Activated gamma-delta T cell treated with Interleukin-2 at 50 U/mL for 16 hours (primary cell): ENCODE measurements around the gene TM4SF5.
"Not testable (repeated sequence)": the region's sequence is repeated elsewhere in the genome, so short reads cannot be mapped to it uniquely, and the experiment has no call there.

Source experiments
- DNase-seq: peaks from one replicate; pipeline ENCODE4 v3.0.0-alpha.2; 2020

The TM4SF5 gene

DNA sequence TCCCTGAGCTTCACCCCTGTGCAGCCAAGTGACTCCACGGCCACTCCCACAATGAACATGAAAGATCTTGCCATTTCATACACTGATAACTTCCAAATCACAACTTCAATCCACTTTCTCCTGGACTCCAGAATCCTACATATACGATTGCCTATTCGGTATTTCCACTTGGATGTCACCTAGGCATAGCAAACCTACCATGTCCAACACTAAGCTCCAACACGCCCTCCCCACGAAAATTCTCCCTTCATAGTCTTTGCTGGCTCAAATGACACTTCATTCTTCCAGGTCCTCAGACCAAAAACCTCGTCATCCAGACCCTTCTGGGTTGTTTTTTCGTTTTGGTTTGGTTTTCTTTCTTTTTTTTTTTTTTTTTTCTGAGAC is 19.0 kb downstream of the TM4SF5 start:
- DNase-seq: no peak

DNA sequence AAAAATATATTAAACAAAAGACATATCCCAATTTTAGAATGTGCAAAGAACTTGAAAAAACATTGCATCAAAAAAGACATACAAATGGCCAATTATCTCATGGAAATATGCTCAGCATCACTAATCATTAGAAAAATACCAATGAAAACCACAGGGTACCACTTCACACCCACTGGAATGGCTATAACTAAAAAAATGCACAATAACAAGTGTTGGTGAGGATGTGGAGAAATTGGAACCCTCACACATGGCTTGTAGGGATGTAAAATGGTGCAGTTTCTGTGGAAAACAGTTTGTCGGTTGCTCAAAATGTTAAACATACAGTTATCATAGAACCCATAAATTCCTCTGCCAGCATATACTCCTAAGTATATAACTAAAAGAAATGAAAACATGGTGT is 23.5 kb downstream of the TM4SF5 start:
- no peak for DNase-seq

DNA sequence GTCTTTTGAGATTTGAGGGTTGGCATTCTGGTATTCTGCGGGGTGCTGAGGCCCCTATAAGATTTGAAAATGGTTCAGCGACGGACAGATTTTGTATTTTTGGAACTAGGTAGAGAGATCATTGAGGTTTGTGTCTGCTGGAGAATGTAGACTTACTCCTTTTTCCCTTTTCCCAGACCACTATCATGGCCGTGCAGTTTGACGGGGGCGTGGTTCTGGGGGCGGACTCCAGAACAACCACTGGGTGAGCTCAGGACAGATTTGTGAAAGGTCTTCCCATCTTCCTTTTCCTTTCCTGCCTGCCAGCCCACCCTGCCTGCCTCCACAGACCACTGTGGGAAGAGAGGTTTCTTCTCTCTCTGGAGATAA is 24.9 kb downstream of the TM4SF5 start:
- DNase-seq: no peak

DNA sequence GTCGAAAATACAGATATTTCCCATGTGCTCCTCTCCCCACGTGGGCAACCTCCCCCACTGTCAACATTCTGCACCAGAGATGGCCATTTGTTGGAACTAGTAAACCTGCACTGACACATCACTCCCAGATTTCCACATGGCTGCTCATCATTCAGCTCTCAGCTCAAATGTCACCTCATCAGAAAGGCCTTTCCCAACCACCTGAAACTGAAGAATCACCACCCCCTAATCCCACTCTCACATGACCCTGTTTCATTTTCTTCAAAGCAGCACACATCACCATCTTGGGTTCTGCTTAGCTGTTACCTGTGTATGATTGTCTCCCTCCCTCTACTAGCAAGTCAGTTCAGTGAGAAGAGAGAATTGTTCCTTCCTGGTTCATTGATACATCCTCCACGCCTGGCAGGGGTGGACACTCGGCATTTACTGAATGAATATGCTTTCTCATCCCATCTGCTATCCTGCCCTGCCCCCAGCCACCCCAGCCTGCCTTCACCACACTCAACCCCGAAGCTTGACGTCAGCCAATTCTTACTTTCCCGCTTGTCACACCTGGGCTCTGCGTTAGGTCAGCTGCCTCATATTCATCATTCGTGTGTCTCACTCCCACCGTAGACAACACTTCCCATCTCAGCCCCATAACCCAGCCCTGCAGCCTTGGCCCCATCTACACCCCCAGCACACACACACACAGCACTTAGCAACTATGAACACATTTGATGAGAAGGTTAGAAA is 28.9 kb downstream of the TM4SF5 start:
- DNase-seq: no peak

DNA sequence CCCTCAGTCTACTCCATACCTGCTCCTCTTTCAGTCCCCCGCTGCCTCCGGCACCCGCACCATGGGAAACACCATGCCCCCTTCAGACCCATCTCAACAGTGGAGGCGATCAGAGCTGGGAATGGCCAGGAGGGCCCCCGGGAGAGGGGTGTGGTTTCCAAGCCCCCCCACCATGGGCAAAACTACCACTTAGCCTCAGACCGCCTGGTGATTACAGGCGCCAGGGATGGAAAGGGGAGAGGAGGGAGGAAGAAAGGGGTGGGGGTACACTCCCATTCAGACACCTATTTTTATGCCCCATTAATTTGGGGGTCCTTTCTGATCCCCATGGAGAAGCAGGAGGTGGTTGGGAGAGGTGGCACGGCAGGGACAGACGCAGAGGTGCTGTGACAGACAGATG is 30.5 kb downstream of the TM4SF5 start, which contains the start of gene C17orf114:
Gene C17orf114, minus strand, starts transcription at position 101 of the 400 bp plus-strand sequence.
- DNase-seq: no peak

DNA sequence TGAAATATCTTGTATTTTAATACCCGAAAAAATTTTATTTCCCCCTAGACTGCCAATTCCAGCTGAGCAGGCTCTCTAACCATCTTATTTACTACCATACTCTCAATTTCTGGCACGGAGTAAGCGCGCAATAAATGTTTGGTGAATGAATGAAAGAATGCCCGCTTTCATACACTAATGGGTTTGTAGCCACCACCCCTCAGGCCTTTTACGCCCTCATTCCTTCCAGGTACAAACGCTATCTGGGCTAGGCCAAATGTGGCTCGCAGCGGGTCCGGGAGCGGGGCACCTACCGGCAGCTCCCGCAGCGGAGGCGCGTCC is 34.7 kb downstream of the TM4SF5 start:
- no peak for DNase-seq

DNA sequence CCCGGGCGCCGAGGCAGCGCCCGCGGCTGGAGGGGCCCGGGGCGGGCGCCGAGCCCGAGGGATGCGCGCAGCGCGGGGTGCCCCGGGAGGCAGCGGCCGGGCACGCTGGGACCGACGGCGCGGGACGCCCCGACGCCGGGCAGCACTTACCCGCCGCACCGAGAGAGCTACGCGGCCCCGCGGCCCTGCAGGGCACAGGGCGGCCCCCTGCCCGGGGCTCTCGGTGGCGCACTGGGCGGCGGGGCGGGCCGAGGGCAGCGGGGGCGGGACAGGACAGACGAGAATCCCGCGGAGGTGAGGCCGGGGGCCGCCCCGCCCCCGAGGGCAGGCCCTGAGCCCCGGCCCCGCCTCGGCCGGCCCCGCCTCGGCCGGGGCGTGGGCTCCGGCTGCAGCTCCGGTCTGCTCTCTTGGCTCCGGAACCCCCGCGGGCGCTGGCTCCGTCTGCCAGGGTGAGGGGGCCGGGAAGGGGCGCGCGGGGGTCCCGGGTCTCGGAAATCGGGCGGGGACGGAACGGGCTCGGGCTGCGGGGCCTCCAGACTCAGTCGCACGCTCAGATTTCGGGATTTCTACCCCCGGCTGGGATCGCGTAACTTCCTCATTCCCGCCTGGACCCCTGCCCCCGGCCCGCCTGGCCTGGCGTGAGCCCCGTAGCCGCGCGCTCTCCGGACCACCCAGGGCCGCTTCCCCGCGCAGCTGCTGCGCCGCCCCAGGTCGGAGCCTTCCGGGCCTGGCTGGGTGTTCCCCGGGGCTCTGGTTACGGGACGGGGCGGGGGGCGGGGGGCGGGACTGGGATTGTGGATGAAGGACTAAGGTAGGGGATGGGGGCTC is 35.3 kb downstream of the TM4SF5 start, which contains the start of gene PLD2:
Gene PLD2, plus strand, starts transcription at position 376 of the 828 bp plus-strand sequence. CDS start 621 bp downstream, outside the sequence.
- DNase-seq: peak; percentile 83

DNA sequence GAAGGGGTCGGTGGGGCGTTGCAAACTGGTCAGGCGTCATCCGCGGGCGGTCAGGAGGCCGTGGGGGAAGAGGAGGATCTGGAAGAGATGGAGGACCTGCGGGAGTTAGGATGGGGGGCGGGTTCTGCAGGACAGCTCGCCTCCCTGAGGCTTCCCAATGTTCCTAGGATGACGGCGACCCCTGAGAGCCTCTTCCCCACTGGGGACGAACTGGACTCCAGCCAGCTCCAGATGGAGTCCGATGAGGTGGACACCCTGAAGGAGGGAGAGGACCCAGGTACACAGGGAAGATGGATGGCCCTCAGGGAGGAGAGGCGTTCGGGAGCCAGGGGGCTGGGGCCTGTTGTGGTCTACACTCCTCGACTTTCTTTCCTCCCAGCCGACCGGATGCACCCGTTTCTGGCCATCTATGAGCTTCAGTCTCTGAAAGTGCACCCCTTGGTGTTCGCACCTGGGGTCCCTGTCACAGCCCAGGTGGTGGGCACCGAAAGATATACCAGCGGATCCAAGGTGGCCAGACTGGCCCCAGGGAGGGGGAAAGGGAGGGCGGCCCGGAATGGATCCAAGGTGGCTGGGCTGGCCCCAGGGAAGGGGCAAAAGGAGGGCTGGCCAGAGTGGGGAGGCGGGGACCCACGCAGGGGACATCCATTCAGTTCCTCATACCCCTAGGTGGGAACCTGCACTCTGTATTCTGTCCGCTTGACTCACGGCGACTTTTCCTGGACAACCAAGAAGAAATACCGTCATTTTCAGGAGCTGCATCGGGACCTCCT is 36.1 kb downstream of the TM4SF5 start:
- DNase-seq: no peak

DNA sequence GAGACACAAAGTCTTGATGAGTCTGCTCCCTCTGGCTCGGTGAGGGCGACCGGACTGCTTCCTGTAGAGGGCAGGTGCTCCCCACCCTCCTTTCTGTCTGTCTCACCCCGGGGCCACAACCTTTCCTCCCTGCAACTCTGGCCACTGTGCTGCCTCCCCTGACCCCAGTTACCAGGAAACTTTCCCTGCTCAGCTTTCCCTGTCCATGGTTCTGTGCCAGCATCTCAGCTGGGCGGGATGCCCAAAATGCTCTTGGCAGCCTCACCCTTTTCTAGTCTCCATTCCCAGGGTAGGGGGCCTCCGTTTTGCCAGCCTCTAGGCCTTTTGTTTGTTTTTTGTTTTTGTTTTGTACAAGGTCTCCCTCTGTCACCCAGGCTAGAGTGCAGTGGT is 36.7 kb downstream of the TM4SF5 start:
- DNase-seq: no peak

DNA sequence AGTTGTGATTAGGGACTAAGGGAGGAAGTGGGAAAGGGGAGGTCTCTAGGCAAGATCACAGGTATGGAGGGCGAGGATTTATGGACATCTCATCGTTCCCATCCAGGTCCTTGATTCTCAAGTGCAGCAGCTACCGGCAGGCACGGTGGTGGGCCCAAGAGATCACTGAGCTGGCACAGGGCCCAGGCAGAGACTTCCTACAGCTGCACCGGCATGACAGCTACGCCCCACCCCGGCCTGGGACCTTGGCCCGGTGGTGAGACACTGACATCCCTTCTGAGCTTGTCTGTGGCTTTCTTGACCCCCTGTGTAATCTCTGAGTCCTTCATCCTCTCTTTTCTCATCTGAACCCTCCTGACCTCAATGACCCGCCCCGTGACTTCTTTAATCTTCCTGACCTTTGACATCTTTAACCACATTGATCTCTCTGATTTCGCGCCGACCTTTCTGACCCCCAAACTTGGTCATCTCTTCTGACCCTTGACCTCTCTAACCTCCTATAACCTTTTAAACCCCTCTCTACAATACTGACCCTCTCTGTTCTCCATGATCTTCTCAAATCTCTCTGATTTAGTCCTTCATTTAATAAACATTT is 39.1 kb downstream of the TM4SF5 start:
- no peak for DNase-seq

DNA sequence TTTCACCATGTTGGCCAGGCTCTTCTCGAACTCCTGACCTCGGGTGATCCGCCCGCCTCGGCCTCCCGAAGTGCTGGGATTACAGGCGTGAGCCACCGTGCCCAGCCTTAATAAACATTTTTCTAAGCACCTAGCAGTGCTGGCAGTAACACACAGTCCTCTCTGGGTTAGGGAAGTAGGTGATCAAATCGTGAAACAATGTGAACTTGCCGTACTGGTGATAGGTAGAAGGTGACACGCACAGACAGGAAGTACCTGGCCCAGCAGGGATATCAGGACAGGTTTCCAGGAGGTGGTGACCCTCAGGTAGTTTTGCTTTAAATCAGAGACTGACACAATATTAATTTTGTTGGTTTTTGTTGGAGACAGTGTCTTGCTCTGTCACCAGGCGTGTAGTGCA is 39.8 kb downstream of the TM4SF5 start:
- DNase-seq: no peak

DNA sequence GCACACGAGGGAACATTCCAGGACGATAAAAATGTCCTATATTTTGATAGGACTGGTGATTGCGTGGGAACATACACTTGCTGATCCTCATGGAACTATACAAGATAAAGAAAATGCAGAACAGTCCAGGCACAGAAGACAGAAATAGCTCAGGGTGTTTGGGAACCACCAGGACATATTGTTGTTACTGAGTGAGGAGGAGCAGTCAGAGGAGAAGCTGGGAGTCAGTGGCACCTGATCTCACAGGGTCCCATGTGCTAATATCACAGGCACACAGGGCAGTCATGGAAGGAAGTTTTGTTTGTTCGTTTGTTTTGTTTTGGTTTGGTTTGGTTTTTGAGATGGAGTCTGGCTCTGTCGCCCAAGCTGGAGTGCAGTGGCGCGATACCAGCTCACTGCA is 41.0 kb downstream of the TM4SF5 start:
- DNase-seq: no peak

DNA sequence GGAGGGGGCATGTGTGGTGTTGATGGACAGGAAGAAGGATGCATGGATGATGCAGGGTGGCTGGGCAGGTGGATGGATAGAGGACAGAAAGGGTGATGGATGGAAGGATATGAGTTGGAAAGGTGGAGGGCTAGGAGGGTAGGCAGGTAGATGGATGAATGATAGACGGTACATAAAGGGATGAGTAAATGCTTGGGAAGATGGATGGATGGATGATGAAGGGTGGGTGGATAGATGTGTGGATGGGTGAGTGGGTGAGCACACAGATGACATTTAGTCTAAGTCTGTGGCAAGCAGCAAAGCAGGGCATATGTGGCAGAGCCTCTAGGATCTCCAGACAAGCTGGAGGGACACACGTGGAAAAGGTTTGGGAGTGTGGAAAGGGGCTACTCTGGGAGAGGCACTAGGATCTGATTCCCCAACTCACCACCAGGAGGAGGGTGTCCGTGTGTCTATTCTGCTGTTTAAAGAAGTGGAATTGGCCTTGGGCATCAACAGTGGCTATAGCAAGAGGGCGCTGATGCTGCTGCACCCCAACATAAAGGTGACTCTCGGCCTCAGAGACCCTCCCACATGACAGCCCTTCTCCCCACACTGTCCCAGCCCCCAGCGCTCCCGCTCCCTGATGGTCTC is 43.5 kb downstream of the TM4SF5 start:
- DNase-seq: no peak

DNA sequence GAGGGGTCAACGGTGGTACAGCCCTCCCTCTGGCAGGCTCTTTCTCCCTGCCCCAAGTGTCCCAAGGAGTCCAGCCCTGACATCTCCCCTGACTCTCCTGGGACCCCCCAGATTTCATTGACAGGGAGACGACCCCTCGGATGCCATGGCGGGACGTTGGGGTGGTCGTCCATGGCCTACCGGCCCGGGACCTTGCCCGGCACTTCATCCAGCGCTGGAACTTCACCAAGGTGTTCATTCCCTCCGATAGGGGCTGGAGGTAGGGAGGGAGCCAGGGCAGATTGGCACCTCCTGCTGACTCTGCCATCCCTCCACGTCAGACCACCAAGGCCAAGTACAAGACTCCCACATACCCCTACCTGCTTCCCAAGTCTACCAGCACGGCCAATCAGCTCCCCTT is 45.1 kb downstream of the TM4SF5 start:
- no peak for DNase-seq

DNA sequence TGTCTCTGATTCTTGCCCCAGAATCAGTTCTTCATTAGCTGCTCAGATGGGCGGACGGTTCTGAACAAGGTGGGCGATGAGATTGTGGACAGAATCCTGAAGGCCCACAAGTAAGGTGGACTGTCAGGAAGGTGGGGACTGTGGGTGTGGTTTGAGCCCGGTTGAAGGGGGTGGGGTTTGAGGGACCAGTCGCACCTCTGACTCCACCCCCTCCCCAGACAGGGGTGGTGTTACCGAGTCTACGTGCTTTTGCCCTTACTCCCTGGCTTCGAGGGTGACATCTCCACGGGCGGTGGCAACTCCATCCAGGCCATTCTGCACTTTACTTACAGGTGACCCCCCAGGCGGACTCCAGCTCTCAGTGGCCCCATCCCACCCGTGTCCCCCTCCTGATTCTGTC is 46.6 kb downstream of the TM4SF5 start:
- no peak for DNase-seq

DNA sequence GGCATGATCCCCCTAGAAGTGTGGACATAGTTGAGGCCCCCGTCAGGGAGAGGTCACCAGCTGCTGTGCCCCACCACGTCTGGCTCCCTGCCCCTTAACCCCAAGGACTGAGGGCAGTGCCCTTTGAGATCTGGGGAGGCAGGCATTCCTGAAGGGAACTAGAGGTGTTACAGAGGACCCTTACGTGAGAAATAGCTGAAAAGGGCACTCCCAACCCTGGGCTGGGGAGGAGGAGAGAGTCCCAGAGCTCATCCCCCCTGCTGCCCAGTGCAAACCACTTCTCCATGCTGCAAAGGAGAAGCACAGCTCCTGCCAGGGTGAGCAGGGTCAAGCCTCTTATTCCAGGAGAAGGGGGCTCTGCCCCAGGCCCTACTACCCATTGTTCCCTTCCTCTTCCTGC is 51.1 kb downstream of the TM4SF5 start:
- DNase-seq: no peak

DNA sequence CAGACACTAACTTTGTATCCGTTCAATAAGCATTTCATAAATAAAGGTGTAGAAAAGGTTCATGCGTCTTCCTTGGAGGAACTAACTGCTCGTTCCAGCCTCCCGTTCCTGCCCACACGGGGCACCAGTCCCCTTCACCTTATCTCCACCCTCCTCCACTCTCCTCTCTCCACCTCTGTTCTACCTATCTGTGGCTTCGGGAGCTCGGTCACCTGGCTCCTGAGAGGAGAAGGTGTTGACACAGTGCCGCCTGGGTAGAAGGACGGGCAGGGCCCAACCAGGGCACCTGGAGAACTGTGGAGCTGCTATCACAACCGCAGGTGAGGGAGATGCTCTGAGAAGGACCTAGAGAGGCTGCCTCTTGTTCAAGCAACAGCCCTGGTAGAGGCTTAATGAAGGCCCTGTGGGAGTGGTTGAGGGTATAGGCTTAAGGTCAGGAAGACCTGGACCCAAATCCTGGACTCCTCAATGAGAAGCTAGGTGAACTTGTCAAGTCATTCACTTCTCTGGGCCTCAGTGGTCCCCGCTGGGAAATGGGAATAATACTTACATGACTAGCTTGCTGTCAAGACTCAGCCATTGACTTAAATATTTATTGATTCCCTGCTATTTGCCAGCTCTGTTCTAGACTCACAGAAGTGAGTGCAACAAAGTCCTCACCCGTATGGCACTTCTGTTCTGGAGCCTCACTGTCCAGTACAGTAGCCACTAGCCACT is 51.8 kb downstream of the TM4SF5 start:
- DNase-seq: no peak

DNA sequence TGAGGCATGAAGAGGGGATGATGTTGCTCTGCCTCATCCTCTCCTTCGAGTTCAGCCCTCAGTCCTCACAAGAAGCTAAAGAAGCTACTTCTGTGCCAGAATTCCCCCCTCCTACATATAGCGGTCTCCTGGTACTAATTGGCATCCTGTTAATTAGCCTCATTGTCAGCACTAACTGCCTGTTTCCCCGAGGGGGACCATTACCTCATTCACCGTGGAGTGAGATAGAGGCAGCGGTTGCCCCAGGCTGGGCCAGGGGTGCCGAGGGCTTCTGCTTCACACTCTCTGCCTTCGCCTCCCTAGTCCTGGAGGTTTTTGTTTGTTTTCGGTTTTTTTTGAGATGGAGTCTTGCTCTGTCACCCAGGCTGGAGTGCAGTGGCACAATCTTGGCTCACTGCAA is 55.7 kb downstream of the TM4SF5 start:
- no peak for DNase-seq

DNA sequence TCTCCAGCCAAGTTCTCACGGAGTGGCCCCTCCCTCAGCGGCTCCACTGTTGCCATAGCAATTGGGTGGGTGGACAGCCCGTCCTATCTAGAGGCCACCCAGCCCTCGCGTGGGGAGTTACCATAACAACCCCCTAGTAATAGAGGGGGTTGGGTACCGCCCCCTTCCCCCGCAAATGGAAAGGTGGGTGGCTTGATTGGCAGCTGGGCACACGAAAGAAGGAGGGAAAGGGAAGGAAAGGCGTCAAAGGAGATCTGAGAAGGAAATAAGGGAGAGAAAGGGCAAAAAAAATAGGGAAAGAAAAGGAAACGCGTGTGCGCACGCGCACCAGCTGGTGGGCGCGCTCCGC is 61.1 kb downstream of the TM4SF5 start:
- not testable (repeated sequence) for DNase-seq
